ENCODE results near the gene SLC9A9. TPM values are rescaled to one million over a fixed set of nuclear protein-coding genes. Genes with fewer than 3 reads are reported as not detected.

SLC9A9 gene
- total RNA-seq, 1 donor from 2014 or later, result 35.2 TPM

- peak; percentile 92 for DNase-seq
These were observed 533.8 kb downstream of the SLC9A9 start for GRCh38 chr3:143314251-143315093.

- DNase-seq, result no peak
These were observed 534.4 kb downstream of the SLC9A9 start for GRCh38 chr3:143313893-143314188.

GRCh38 chr3:143313025-143313892 is 535.0 kb downstream of the SLC9A9 start:
- no peak for DNase-seq

- DNase-seq, result no peak
These were observed 537.2 kb downstream of the SLC9A9 start for GRCh38 chr3:143311096-143311495.

GRCh38 chr3:143309705-143310104 is 538.6 kb downstream of the SLC9A9 start:
- DNase-seq, result peak; percentile 65

GRCh38 chr3:143307613-143308183 is 540.6 kb downstream of the SLC9A9 start:
- no peak for DNase-seq

GRCh38 chr3:143306407-143306806 is 541.9 kb downstream of the SLC9A9 start:
- DNase-seq, result no peak

- DNase-seq, result peak; percentile 22
These were observed 545.6 kb downstream of the SLC9A9 start for GRCh38 chr3:143302638-143303171.

- no peak for DNase-seq
These were observed 547.0 kb downstream of the SLC9A9 start for GRCh38 chr3:143301031-143301901.

GRCh38 chr3:143298886-143299535 is 549.3 kb downstream of the SLC9A9 start:
- DNase-seq, result no peak

GRCh38 chr3:143298380-143298779 is 549.9 kb downstream of the SLC9A9 start:
- no peak for DNase-seq

- DNase-seq, result no peak
These were observed 552.8 kb downstream of the SLC9A9 start for GRCh38 chr3:143295201-143296080.

- no peak for DNase-seq
These were observed 554.1 kb downstream of the SLC9A9 start for GRCh38 chr3:143294188-143294587.

GRCh38 chr3:143291836-143292447 is 556.3 kb downstream of the SLC9A9 start:
- no peak for DNase-seq

- DNase-seq, result no peak
These were observed 559.3 kb downstream of the SLC9A9 start for GRCh38 chr3:143288944-143289343.

- DNase-seq, result no peak
These were observed 560.9 kb downstream of the SLC9A9 start for GRCh38 chr3:143287403-143287802.

- DNase-seq, result no peak
These were observed 561.8 kb downstream of the SLC9A9 start for GRCh38 chr3:143286392-143287010.

GRCh38 chr3:143283432-143284128 is 564.7 kb downstream of the SLC9A9 start:
- DNase-seq, result no peak

GRCh38 chr3:143280984-143281383 is 567.3 kb downstream of the SLC9A9 start:
- no peak for DNase-seq
